Measurements from ENCODE around the gene BRWD1.
"Not testable (repeated sequence)": the region's sequence is repeated elsewhere in the genome, so short reads cannot be mapped to it uniquely, and the experiment has no call there.

Gene BRWD1

GRCh38 chr21:39281207-39281606 is 32.2 kb downstream of the BRWD1 start:
- no peak for DNase-seq

DNA sequence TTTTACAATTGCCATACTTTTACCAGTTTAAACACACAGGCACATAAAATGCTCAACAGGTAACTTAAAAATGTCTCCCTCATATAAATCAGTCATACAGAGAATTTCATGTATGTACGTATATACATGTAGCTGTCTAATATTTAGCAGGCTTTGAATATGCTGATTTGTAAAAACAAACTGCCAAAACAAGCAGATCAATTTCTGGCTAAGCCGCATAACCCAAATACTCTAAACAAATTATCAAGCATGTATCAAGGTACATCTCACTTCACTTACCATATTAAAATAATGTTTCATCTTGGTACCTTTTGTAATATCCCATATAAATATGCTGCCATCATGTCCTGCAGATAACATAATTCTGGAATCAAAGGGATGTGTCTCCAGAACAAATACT is 43.8 kb downstream of the BRWD1 start:
- no peak for DNase-seq

DNA sequence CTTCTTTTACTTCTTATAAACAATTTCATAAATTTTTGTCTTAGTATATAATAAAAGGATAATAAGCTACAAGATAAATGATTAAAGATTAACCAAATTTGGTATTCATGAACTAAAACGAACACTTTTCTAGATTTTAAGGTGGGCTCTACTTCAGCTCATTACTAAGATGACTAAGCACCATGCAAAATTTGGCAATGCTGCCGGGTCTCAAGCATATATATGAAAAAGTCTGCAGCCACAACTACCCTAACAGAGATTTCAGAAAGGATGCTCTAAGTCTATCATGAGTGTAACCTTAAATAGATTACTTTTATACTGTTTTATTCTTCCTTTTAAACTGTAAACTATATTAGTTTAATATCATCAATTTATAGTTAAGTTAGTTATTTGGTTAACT is 47.8 kb downstream of the BRWD1 start:
- DNase-seq = no peak

GRCh38 chr21:39263372-39263771 is 50.1 kb downstream of the BRWD1 start:
- peak; percentile 71 for DNase-seq

DNA sequence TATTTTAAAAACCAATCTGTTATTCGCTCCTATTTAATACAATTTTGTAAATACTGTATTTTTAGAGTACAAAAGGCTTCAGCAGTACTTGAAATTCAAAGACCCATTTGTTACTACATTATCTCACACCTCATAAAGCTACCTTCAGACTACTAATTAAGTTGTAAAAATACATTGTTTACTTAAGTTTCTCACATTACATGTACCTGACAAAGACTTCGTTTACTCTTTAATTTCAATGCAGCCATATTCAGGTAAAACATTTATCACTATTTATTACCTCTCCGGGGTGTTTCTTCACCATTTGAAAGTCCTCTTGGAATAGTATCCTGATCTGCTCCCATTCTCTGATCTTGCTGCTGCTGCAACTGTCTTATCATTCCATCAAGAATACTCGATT is 55.2 kb downstream of the BRWD1 start:
- no peak for DNase-seq

- no peak for DNase-seq
These were observed 62.1 kb downstream of the BRWD1 start for GRCh38 chr21:39251326-39251725.

GRCh38 chr21:39238275-39238674 is 75.2 kb downstream of the BRWD1 start:
- DNase-seq = no peak

GRCh38 chr21:39232861-39233291 is 80.6 kb downstream of the BRWD1 start:
- no peak for DNase-seq

GRCh38 chr21:39224930-39225329 is 88.5 kb downstream of the BRWD1 start:
- no peak for DNase-seq

DNA sequence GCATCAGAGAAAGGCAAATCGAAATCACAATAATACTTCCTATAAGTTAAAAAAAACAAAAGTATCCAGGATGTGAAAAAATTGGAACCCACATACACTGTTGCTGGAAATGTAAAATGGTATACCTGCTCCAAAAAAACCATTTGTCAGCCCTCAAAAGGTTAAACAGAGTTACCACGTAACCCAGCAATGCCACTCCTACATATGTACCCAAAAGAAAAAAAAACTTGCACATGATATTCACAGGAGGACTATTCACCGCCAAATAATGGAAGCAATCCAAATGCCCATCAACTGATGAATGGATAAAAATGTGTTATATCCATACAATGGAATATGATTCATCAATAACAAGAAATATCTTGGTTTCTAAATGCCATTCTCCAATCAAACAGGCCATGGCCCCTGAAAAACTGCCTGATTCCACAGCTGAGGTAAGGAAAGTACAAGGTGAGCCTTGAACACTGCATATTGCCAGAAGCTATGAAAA is 91.4 kb downstream of the BRWD1 start:
- no peak for DNase-seq

GRCh38 chr21:39221282-39221996 is 92.0 kb downstream of the BRWD1 start:
- DNase-seq = no peak

DNA sequence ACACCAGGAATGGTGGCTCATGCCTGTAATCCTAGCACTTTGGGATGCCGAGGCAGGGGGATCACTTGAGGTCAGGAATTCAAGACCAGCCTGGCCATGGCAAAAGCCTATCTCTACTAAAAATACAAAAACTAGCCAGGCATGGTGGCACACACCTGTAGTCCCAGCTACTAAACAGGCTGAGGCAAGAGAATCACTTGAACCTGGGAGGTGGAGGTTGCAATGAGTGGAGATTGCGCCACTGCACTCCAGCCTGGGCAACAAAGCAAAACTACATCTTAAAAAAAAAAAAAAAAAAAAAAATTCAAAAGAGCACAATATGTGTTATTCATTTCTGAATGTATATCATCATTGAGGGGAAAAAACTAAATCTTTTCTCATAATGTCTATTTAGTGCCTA is 92.6 kb downstream of the BRWD1 start:
- not testable (repeated sequence) for DNase-seq

GRCh38 chr21:39220150-39220549 is 93.3 kb downstream of the BRWD1 start:
- DNase-seq = no peak

DNA sequence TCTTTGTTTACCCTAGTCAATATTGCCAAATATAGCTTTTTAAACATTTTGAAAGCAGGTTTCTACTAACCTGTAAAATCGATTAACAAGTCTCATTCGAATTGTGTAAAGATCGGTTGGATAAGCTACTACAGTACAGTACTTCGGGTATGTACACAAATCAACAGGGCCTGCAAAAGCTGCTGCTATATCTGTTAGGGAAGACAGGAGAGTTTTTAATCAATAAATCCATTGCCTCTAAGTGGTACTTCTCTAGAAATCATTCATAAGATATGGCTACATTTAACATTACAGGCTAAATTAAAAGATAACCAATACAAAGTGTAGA is 95.4 kb downstream of the BRWD1 start:
- DNase-seq = no peak

- no peak for DNase-seq
These were observed 95.9 kb downstream of the BRWD1 start for GRCh38 chr21:39217356-39218081.

- DNase-seq = no peak
These were observed 97.1 kb downstream of the BRWD1 start for GRCh38 chr21:39216290-39216689.

DNA sequence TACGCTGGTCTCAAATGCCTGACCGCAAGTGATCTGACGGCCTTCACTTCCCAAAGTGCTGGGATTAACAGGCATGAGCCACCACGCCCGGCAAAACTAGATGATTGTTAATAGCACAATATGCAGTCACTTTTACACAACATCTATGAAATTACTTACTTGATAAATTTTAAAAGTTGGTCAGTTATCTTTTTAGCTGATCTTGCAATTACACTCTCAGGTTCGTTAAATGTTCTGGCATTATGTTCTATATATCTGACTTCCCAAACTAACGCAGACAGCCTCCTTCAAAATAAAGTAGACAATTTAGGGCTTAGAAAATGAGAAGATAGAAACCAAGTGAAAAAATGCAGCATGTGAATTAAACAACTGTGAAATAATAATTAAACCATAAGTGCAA is 98.4 kb downstream of the BRWD1 start:
- no peak for DNase-seq

- DNase-seq = peak; percentile 83
These were observed 104.1 kb downstream of the BRWD1 start for GRCh38 chr21:39209334-39209688.

DNA sequence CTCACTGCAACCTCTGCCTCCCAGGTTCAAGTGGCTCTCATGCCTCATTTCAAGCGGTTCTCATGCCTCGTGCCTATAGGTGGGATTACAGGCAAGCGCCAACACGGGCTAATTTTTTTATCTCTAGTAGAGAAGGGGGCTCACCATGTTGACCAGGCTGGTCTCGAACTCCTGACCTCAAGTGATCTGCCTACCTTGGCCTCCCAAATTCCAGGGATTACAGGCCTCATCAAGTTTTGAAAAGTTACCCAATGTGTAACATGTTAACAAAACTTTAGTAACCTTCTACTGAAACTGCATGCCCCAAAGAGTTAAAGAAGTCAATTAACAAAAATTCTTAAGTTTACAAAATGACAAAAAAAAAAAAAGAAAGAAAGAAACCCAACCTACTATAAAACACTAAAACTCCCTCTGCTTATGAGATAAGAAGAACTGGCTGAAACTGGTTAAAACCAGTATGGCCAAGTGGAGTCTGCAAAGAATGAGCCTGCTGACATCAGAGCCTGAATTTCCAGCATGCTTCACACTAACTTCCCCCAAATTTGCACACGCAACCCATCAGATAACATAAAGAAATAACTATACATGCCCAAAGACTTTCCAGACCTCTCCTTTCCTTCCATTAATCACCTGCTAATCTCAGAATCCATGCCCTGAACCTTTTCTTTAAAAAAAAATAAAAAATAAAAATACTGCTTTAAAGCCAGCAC is 104.7 kb downstream of the BRWD1 start:
- DNase-seq = peak; percentile 99

DNA sequence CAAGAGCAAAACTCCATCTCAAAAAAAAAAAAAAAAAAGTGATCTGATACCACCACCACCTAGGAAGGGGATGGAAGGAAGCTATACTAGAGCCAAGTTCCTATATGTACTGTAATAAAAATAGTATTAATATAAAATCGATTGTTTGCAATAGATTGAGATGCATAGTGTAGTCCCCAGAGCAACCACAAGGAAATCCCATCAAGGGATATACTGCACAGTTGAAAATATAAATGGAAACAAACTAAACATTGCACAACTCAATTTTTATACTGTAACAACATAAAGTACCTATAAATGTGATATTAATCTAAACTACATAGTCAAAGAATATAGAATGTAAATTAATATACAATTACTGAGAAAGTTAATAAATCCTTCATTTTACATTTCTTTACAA is 109.3 kb downstream of the BRWD1 start:
- no peak for DNase-seq

DNA sequence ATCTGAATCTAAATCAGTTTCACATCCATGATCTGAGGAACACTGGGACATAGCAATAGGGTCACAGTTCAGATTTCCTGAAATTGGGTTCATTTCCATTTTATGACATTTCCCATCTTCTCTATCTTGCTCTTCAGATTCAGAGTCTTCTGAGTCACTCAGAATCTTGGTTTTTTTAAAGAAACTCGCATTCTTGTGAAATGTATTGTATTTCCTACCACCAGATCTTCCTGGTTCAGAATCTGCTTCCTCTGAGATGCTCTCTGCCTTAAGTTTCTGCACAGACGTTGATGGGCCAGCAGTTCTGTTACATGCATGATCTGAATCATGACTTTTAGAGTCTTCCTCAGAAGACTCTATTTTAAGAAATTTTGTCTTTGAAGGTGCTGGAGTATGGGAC is 114.6 kb downstream of the BRWD1 start:
- DNase-seq = no peak

GRCh38 chr21:39197448-39198233 is 115.8 kb downstream of the BRWD1 start:
- no peak for DNase-seq

DNA sequence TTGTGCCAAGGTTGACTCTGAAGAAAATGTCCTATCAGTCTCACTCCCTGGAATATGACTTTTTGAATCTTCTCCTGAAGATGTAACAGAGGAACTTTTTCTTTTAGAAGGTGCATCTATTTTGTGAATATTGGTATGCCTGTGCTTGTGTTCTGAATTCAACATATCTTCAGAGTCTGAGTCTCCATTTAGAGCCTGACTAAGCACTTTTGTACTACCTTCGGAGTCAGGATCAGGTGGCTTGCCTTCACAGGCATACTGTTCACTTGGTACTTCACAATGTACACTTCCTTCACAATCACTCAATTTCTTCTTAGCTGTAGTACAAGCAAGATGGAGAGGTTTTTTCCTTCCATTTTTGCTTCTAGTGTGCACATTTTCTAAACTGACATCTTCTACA is 116.6 kb downstream of the BRWD1 start:
- DNase-seq = no peak
